Left cardiac atrium (tissue), 4 donors: ENCODE results near the gene ZNF445. TPM values are rescaled to one million over a fixed set of nuclear protein-coding genes. Genes with fewer than 3 reads are reported as not detected.
"Not testable (repeated sequence)": the region's sequence is repeated elsewhere in the genome, so short reads cannot be mapped to it uniquely, and the experiment has no call there.

Experiments
- ATAC-seq, 2 donors: fragments of 200-7000 bp; cut with Tn5 transposase; one replicate each; pipeline ENCODE4 v1.9.1; 2020; ENCODE audit warnings: mild to moderate bottlenecking in 2 of 2, moderate library complexity in 2 of 2
- DNase-seq: peaks from one replicate; pipeline ENCODE4 v3.0.0-alpha.2; 2020
- intact Hi-C, 2 donors: fragments of 100-400 bp; cut with DNase I; formaldehyde crosslinking; loops; one replicate each; pipeline versions ENCODE4 v1.14.1 to v1.15.1; 2022 to 2023
- total RNA-seq, 2 donors: library from RNA; stranded (reverse); fragmentation: NEBNext Ultra II Directional; extraction: Animal tissue kit (Norgen Biotek cat#: 25700); gene quantifications; one replicate each; pipeline ENCODE4 v1.2.1, GENCODE V29; 2021
- donor health status: DM: no; HTN: yes; CAD: no.
- donor health status: DM: no; HTN: yes; CAD: no; lungs with severe emphysema.
- donor health status: DM: yes; HTN: yes; CAD: no.
- donor health status: Dilated cardiomyopathy.

ZNF445 gene
- total RNA-seq, 2 donors from 2014 or later: 11.1 to 13.5 TPM

- no peak for DNase-seq
- no peak for ATAC-seq
- intact Hi-C loops: no loop called here
Observed at GRCh38 chr3:44482721-44483120, 5.3 kb upstream of the ZNF445 start.

GRCh38 chr3:44478606-44479094 is 1.2 kb upstream of the ZNF445 start:
- DNase-seq (no peak), ATAC-seq (no peak)
- intact Hi-C loops: loop anchor here in 1 of 2 donors (10.0 kb wide), 1 partner anchor 144 kb away; the partner anchor contains the start of gene TCAIM

- intact Hi-C loops: loop anchor here in 1 of 2 donors (10.0 kb wide), 1 partner anchor 143 kb away; the partner anchor contains the start of gene TCAIM
- ATAC-seq (peak in 1 of 2 donors; percentile 9), DNase-seq (no peak)
Observed at GRCh38 chr3:44478055-44478468, 592 bp upstream of the ZNF445 start.

DNA sequence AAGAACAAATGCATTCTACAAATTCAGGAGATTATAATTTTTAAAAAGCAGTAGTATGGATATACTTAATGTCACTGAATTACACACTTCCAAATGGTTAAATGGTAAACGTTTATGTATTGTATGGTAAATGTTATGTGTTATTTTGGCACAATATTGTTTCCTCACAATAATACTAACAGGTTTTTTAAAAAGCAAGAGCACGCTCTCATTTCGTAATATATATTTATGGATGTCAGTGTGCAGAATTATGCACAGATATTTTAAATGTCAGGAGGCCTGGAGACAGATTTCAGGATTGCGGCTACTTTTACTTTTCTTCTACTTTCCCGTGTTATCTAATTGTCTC is 533 bp downstream of the ZNF445 start:
- intact Hi-C loops: loop anchor here in 1 of 2 donors (10.0 kb wide), 1 partner anchor 142 kb away; the partner anchor contains the start of gene TCAIM
- ATAC-seq (no peak), DNase-seq (no peak)

- DNase-seq (no peak), ATAC-seq (no peak)
- intact Hi-C loops: loop anchor here in 1 of 2 donors (10.0 kb wide), 1 partner anchor 141 kb away; the partner anchor contains the start of gene TCAIM
Observed at GRCh38 chr3:44476181-44476611, 1.3 kb downstream of the ZNF445 start.

DNA sequence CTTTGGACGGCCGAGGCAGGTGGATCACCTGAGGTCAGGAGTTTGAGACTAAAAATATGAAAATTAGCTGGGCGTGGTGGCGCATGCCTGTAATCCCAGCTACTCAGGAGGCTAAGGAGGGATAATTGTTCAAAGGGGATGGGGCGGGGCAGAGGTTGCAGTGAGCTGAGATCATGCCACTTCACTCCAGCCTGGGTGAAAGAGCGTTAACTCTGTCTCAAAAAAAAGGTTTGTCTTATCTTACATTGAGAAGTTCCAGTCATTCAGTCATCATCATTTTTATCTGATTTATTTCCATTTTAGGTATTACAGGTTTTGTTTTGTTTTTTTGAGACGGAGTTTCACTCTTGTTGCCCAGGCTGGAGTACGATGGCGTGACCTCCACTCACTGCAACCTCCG is 2.6 kb downstream of the ZNF445 start:
- intact Hi-C loops: loop anchor here in 1 of 2 donors (10.0 kb wide), 1 partner anchor 140 kb away; the partner anchor contains the start of gene TCAIM
- not testable (repeated sequence) for DNase-seq, ATAC-seq

DNA sequence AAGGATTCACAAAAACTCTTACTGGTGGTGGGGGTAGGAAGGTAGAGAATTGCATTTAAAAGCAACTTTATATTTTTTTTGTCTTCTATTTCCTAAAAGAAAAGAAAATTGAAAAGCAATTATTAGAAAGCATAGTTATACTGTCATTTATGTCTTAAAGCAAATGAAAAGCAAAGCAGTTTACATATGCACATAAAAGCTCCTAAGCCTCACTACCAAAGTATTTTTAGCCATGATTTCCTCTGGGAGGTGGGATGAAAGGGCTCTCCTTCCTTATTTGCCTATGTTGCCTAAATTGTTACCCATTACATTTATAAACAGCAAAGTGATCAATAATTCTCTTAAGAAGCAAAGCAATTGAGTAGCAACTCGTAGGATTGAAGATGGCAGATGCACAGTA is 7.0 kb downstream of the ZNF445 start:
- DNase-seq (no peak), ATAC-seq (no peak)
- intact Hi-C loops: loop anchor here in 1 of 2 donors (10.0 kb wide), 1 partner anchor 136 kb away; the partner anchor contains the start of gene TCAIM

DNA sequence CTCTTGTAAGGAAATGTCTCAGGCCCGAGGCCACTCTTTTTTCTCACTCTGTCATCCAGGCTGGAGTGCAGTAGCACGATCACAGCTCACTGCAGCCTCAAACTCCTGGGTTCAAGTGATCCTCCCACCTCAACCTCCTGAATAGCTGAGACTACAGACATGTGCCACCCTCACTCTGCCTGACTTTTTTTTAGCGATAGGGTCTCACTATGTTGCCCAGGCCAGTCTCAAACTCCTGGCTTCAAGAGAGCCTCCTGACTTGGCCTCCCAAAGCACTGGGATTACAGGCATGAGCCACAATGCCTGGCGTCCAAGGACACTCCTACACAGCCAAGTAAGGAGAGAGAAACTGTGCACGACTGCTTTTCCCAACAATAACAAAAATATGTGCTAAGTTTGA is 7.6 kb downstream of the ZNF445 start:
- intact Hi-C loops: loop anchor here in 1 of 2 donors (10.0 kb wide), 1 partner anchor 135 kb away; the partner anchor contains the start of gene TCAIM
- DNase-seq (no peak), ATAC-seq (no peak)

DNA sequence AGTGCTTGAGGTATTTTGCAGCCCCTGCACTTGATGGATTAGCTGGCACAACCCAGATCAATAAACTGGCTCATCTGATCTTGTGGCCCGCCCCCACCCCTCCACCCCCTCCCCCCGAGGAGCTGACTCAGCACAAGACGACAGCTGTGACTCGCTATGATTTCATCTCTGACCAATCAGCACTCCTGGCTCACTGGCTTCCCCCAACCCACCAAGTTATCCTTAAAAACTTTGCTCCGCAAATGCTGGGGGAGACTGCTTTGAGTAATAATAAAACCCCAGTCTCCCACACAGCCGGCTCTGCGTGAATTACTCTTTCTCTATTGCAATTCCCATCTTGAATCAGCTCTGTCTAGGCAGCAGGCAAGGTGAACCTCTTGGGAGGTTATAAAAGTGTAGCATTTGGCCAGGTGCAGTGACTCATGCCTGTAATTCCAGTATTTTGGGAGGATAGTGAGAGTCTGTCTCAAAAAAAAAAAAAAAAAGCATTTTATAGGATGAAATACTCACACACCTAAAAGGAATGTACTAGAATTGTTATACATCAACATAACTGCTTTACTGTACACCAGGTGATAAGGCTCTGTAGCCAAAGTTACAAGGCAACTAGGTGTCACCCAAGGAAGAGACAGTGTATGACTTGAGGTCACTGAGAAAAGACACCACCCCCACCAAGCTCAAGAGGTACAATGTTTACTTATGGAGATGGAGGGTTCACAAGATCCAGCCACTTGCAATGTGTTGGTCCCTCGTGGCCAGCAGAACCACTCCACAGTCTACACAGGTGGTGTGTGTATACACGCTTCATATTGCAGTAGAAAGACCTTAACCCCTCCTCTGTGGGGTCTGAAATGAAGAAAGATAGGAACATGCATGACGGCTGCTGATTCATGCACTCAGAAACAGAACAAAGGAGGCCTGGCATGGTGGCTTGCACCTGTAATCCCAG is 8.6 kb downstream of the ZNF445 start:
- intact Hi-C loops: no loop called here
- DNase-seq (no peak), ATAC-seq (no peak)

- ATAC-seq, DNase-seq, intact Hi-C loops: not testable (repeated sequence)
Observed at GRCh38 chr3:44468099-44468537, 9.4 kb downstream of the ZNF445 start.

GRCh38 chr3:44467241-44467640 is 10.2 kb downstream of the ZNF445 start:
- ATAC-seq: no peak
- no peak for DNase-seq
- intact Hi-C loops: no loop called here

GRCh38 chr3:44464920-44465319 is 12.6 kb downstream of the ZNF445 start:
- DNase-seq, ATAC-seq, intact Hi-C loops: not testable (repeated sequence)

DNA sequence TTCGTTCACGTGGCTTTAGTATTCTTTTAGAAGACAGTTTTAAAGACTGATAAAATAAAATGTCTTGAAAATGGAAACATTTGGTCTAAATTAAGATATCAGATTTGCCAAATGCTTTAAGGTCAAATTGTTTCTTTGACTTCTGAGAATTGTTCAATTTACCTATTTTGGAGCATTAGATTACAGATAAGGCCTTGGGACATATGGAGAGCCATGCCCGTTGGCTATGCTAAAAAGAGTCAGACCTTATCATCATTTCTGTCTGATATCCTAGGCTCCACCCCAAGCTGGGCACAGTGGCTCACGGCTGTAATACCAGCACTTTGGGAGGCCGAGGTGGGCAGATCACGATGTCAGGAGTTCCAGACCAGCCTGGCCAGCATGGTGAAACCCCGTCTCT is 13.0 kb downstream of the ZNF445 start:
- intact Hi-C loops: no loop called here
- DNase-seq: no peak
- ATAC-seq: no peak

DNA sequence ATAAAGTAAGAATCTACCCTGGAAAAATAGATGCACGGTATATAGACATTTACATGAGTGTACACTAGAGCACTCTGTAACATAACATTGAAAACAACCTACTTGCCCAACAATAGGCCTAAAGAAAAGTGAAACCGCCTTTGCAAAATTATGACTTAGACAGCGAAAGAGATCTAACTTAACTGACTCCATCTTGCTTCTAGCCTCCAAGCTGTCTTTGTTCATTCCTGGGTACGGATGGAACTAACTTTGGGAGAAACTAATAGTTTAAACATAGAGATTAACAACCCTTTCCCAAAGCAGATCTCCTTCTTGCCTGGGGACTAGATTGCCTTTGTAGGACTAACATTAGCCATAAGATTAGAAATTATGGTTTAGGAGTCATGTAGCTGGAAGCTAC is 17.4 kb downstream of the ZNF445 start:
- intact Hi-C loops, DNase-seq, ATAC-seq: not testable (repeated sequence)

DNA sequence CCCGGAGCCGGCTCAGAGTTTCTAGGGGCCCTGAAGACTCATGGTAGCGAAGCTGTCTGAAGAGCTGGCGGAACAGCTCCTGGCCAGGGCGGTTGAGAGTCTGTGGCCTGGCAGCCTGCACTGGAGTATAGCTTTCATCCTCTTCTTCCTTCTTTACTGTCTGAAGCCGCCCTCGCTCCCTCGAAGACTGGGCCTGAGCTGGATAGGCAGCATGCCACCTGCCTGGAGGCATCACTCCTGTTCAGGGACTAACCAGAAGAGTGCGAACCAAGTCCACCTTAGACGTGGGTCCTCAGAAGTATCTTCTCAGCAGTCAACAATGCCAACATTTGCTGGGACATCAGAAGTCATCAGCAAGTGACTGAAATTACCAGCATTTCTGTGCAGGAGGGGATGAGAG is 22.2 kb downstream of the ZNF445 start:
- DNase-seq (no peak), ATAC-seq (no peak)
- intact Hi-C loops: no loop called here

DNA sequence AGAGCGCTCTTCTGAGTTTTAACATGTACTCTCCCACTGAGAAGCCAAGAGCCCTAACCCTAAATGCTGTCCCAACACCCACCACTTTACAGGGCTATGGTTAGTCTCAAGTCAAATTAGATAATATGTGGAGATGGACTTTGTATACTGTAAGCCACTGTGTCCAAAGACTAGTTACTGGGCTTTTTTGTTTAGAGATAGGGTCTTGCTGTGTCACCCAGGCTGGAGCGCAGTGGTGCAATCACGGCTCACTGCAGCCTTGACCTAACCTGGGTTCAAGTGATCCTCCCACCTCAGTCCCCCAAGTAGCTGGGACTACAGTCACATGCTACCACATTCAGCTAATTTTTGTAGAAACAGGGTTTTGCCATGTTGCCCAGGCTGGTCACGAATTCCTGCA is 23.2 kb downstream of the ZNF445 start:
- intact Hi-C loops: no loop called here
- no peak for ATAC-seq

DNA sequence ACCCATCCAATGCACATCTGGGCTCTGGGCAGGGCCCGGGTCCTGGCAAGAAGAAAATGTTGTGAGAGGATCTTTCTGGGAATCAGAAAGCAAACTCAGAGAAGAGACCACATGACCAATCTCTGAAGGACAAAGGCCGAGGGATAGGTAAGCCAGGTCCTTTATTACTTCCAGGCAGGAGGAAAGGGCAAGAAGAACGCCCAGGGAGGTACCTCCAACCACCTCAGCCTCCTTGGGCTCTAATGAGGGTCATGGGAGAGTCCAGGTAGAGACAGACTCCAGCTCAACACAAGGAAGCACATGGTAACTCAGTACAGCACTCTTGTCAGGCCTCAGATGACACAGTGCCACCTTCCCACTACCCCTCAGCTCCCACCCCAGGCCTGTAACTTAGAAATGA is 26.0 kb downstream of the ZNF445 start:
- ATAC-seq (no peak), DNase-seq (no peak)
- intact Hi-C loops: no loop called here

More for the DNA sequence above, 23.2 kb downstream of the ZNF445 start:
- DNase-seq: no peak

GRCh38 chr3:44446929-44447328 is 30.5 kb downstream of the ZNF445 start:
- DNase-seq (no peak), ATAC-seq (no peak)
- intact Hi-C loops: no loop called here

DNA sequence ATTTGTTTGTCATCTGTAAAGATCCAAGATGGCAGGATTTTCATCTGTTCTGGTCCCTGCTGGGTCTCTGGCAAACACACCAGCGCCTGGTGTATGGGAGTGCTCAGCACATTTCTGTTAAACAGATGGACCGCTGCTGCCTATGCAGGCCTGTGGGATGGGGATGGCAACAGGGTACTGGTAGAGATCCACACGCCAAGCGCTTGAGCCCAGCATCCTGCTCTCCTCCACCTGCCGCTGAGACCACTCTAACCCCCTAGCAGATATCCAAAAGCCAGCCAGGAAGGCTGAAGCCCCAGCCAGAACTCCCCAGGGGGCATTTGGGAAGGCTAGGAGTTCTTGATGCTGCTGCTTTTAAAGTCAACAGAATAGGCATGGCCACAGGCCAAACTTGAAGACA is 31.7 kb downstream of the ZNF445 start:
- ATAC-seq: no peak
- intact Hi-C loops: no loop called here

More for the DNA sequence above, 31.7 kb downstream of the ZNF445 start:
- DNase-seq: no peak
